C4-2B (cell line): ENCODE measurements around the gene STAT6.
A peak's percentile ranks its signal among the peaks of the same experiment; 100 is the strongest.

Experiments used
- H3K27ac ChIP-seq: fragments of 450-650 bp; 2 replicates; pipeline ENCODE4 v1.5.1; 2017
- ZFX ChIP-seq: fragments of 450-650 bp; IDR thresholded peaks from 2 replicates; pipeline ENCODE4 v1.6.1; 2017
- TF ChIP-seq, protein P1 (sequence below): fragments of 450-650 bp; conservative IDR thresholded peaks from 2 replicates; pipeline ENCODE4 v1.5.1; 2017; ENCODE audit warnings: mild to moderate bottlenecking

Gene STAT6, protein sequence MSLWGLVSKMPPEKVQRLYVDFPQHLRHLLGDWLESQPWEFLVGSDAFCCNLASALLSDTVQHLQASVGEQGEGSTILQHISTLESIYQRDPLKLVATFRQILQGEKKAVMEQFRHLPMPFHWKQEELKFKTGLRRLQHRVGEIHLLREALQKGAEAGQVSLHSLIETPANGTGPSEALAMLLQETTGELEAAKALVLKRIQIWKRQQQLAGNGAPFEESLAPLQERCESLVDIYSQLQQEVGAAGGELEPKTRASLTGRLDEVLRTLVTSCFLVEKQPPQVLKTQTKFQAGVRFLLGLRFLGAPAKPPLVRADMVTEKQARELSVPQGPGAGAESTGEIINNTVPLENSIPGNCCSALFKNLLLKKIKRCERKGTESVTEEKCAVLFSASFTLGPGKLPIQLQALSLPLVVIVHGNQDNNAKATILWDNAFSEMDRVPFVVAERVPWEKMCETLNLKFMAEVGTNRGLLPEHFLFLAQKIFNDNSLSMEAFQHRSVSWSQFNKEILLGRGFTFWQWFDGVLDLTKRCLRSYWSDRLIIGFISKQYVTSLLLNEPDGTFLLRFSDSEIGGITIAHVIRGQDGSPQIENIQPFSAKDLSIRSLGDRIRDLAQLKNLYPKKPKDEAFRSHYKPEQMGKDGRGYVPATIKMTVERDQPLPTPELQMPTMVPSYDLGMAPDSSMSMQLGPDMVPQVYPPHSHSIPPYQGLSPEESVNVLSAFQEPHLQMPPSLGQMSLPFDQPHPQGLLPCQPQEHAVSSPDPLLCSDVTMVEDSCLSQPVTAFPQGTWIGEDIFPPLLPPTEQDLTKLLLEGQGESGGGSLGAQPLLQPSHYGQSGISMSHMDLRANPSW

DNA sequence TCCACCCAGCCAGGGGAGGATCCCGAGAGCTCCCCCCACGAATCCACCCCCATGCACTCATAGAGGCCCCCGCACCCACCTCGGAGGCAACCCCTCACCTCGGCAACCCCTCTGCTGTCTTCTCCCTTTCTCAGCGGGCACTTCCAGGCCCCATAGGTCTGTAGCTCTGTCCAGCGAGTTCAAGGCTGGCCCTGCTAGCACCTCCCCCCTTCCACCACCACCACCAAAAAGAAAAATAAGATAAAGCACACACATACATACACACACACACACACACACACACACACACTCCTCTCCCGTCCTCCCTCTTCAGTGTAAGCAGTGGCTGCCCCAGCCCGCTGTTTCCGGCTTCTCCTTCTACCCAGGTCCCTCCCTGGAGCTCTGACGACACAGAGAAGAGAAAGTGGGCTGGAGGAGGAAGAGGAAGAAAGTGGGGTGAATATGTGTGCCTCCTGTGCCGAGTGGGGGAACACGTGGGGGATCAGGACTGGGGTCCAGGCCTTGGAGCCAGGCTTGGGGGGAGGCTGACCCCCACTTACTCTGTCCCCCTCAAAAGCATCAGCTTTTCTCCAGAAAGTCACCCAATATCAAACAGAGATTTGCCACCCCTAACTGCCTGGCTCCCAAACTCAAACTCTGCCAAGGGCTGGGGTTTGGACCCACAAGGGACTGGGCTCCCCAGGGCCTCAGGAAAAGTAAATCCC is at the start of gene STAT6:
Gene STAT6, minus strand, starts transcription at position 332 of the 704 bp plus-strand sequence. CDS start 3,084 bp downstream, outside the sequence.
- TF ChIP-seq, protein P1, sequence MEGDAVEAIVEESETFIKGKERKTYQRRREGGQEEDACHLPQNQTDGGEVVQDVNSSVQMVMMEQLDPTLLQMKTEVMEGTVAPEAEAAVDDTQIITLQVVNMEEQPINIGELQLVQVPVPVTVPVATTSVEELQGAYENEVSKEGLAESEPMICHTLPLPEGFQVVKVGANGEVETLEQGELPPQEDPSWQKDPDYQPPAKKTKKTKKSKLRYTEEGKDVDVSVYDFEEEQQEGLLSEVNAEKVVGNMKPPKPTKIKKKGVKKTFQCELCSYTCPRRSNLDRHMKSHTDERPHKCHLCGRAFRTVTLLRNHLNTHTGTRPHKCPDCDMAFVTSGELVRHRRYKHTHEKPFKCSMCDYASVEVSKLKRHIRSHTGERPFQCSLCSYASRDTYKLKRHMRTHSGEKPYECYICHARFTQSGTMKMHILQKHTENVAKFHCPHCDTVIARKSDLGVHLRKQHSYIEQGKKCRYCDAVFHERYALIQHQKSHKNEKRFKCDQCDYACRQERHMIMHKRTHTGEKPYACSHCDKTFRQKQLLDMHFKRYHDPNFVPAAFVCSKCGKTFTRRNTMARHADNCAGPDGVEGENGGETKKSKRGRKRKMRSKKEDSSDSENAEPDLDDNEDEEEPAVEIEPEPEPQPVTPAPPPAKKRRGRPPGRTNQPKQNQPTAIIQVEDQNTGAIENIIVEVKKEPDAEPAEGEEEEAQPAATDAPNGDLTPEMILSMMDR = no peak
- no peak for TF ChIP-seq ZFX
- peak within 1 kb of the TSS; percentile 59 for H3K27ac ChIP-seq

DNA sequence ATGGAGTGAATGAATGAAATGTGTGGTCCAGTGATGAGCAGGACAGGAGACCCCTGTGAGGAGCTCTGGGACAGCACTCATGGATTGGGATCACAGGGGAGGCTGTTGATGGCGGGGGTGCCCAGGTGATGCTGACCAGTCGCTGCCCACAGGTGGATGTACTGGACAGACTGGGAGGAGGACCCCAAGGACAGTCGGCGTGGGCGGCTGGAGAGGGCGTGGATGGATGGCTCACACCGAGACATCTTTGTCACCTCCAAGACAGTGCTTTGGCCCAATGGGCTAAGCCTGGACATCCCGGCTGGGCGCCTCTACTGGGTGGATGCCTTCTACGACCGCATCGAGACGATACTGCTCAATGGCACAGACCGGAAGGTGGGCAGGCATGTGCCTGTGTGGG is 49.6 kb upstream of the STAT6 start:
- no peak for TF ChIP-seq ZFX
- no peak overlapping the region for H3K27ac ChIP-seq

DNA sequence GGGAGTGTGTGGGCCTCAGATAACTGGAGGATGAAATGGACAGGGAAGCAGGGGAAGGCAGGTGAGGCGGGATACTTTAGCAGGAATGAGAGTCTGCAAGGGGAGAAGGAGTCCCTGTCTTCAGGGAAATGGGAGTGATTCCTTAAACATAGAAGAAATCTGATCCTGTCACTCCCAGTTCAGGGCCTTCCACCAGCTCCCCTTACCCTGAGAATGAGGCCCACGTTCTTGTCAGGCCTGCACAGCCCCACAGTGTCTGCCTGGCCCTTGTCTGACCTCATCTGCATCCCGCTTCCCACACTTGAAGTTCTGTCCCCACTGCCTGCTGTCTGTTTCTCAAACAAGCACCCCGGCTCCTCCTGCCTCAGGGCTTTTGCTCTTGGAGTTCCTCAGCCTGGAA is 48.9 kb upstream of the STAT6 start:
- TF ChIP-seq, protein P1 = no peak
- TF ChIP-seq ZFX = no peak
- H3K27ac ChIP-seq = no peak overlapping the region

DNA sequence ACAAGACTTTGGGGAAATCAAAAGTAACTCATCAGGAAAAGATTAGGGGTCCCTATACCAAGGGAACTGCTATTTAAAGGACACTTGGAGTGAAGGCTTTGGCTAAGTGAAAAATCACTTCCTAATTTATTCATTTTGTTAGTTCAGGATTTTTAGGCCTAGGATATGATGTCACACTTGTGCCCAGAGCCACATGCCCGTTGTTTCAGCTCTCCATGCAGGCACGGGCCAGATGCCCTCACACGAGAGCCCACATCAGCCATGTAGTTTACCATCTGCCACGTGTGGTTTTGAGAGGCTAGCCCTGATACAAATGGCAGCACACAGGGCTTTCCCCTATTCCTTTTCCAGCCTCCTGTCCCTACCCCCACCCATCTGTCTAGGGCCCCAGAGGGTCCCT is 48.1 kb upstream of the STAT6 start:
- no peak for TF ChIP-seq ZFX
- TF ChIP-seq, protein P1 = no peak
- no peak overlapping the region for H3K27ac ChIP-seq

DNA sequence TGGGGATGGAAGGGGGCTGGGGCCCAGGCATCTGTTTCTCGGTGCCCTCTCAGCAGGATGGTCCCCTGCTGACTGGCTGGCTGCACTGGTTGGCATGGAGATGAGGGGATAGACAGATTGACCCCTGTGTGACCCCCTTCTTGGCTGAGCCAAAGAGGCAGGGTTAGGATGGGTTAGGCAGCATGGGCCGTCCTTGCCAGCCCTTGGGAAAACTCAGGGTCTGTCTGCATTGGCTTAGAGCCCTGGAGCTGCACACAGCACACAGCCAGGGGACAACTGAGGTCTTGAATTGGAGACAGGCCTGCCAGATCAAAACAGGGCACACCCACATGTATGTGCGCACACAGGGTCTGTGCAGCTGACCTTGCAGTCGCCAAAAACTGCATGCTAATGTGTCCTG is 47.5 kb upstream of the STAT6 start:
- H3K27ac ChIP-seq = no peak overlapping the region
- TF ChIP-seq ZFX = no peak
- TF ChIP-seq, protein P1 = no peak

DNA sequence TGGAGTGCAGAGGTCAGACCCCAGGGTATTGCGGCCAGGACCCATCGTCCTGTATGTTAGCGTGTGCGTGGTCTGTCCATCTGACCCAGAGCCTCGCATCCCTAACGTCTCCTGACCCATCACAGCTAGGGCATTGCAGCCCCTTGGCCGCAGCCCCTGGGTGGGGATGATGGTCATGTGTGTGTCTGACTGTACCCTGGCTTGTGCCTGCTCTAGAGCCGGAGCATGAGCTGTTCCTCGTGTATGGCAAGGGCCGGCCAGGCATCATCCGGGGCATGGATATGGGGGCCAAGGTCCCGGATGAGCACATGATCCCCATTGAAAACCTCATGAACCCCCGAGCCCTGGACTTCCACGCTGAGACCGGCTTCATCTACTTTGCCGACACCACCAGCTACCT is 47.0 kb upstream of the STAT6 start:
- no peak overlapping the region for H3K27ac ChIP-seq
- no peak for TF ChIP-seq ZFX
- TF ChIP-seq, protein P1 = no peak

DNA sequence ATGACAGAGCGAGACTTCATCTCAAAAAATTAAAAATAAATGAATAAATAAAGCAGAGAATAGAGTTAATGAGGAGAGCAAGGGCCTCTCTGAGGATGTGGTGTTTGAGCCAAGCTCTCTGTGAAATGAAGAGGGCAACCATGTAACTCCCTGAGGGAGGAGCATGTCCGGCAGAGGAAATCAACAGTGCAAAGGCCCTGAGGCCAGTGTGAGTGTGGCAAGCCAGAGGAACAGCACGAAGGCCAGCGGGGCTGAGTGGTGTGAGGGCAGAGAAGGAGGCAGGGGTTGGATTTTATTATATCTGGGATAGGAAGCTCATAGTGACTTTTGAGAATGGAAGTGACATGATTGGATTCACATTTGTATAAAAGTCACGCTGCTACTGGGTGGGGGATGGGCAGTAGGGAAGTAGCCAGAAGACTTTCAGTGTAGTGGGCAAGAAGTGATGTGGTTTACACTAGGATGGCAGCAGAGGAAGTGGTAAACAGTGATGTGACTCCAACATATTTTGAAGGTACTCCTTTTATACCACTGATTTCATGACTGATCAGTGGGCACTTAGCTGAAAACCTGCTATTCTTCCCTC is 46.5 kb upstream of the STAT6 start:
- H3K27ac ChIP-seq = no peak overlapping the region
- TF ChIP-seq, protein P1 = no peak
- no peak for TF ChIP-seq ZFX
